Suprapubic skin (tissue), 4 donors: ENCODE measurements around the gene CARS2. TPM values are rescaled to one million over a fixed set of nuclear protein-coding genes. Genes with fewer than 3 reads are reported as not detected.
"Not testable (repeated sequence)": the region's sequence is repeated elsewhere in the genome, so short reads cannot be mapped to it uniquely, and the experiment has no call there.

Experiments used
- DNase-seq, 2 donors: peaks; one replicate each; pipeline ENCODE4 v3.0.0-alpha.2; 2019; ENCODE audit warnings: low spot score in 2 of 2
- H3K27ac ChIP-seq: fragments of 200-600 bp; sonication (generic); one replicate; pipeline ENCODE4 v1.5.1; 2019
- H3K27me3 ChIP-seq: fragments of 200-600 bp; sonication (generic); one replicate; pipeline ENCODE4 v1.5.1; 2019
- H3K36me3 ChIP-seq: fragments of 200-600 bp; sonication (generic); one replicate; pipeline ENCODE4 v1.5.1; 2019
- H3K4me1 ChIP-seq: fragments of 200-600 bp; sonication (generic); one replicate; pipeline ENCODE4 v1.5.1; 2019
- H3K4me3 ChIP-seq: fragments of 200-600 bp; sonication (generic); one replicate; pipeline ENCODE4 v1.5.1; 2019; ENCODE audit warnings: mild to moderate bottlenecking
- H3K9me3 ChIP-seq: fragments of 200-600 bp; sonication (generic); one replicate; pipeline ENCODE4 v1.5.1; 2019
- CTCF ChIP-seq, 2 donors: fragments of 200-600 bp in 1 of 2; fragments of 450-650 bp in 1 of 2; sonication (generic) in 1 of 2; IDR thresholded peaks; one replicate each; pipeline ENCODE4 v1.5.1; 2016 to 2019; ENCODE audit warnings: antibody characterized with exemption in 2 of 2, mild to moderate bottlenecking in 1 of 2, moderate library complexity in 1 of 2
- EP300 ChIP-seq: sonication (generic); formaldehyde crosslinking; IDR thresholded peaks from one replicate; pipeline ENCODE4 v1.6.1; 2017; ENCODE audit warnings: antibody characterized with exemption
- POLR2A ChIP-seq, 2 donors: fragments of 450-650 bp; IDR thresholded peaks; one replicate each; pipeline ENCODE4 v1.6.1; 2017; ENCODE audit warnings: antibody characterized with exemption in 2 of 2, mild to moderate bottlenecking in 2 of 2, moderate library complexity in 2 of 2
- POLR2AphosphoS5 ChIP-seq, 3 donors: sonication (generic); formaldehyde crosslinking; IDR thresholded peaks; one replicate each; pipeline ENCODE4 v1.6.1; 2017; ENCODE audit warnings: antibody characterized with exemption in 3 of 3
- WGBS: methylation state at CpG from one replicate; pipeline ENCODE4 v1.1.5; 2018; 5-methylcytosine and 5-hydroxymethylcytosine counted together
- total RNA-seq, 4 donors: library from RNA; depleted of rRNA; stranded (reverse); fragments of >200 nt; gene quantifications; one replicate each; pipeline ENCODE4 v1.1.0, GENCODE V29; 2016

CARS2 gene
- total RNA-seq, 4 donors from 2014 or later: 35.1 to 130 (median 80.9) TPM

GRCh38 chr13:110734561-110734960, 28.6 kb upstream of the CARS2 start:
- 88% methylated on average over 5 of the region's 5 CpGs for WGBS
- Histone ChIP-seq H3K36me3 (no peaks in the 10 kb centered on the region), H3K9me3 (no peaks in the 10 kb centered on the region), H3K27me3 (no peaks in the 10 kb centered on the region), H3K27ac (no peak overlapping the region), H3K4me1 (no peaks in the 10 kb centered on the region), H3K4me3 (no peak overlapping the region)
- no peak for TF ChIP-seq EP300
- TF ChIP-seq POLR2A (IDR thresholded peaks at IDR 0.05): no peak
- TF ChIP-seq CTCF (IDR thresholded peaks at IDR 0.05): no peak
- no peak for TF ChIP-seq POLR2AphosphoS5 (IDR thresholded peaks at IDR 0.05)
- DNase-seq: no peak

DNA sequence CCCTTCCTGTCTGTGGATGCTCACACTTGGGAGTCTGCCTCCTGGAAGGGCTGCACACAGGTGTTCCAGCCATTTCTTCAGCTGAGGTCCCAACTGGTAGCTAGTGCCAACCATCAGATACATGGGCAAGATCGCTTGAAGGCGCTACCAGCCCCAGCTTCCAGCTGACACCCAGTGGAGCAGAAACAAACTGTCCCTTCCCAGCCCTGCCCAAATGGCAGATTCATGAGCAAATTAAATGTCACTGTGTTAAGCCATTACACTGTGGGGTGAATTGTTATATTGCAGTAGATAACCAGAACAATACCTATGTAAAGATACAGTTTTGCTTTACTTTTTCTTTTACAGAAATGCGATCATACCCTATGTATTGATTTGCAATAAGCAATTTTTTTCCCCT, 25.2 kb upstream of the CARS2 start:
- H3K27me3 ChIP-seq: no peaks in the 10 kb centered on the region
- TF ChIP-seq CTCF (IDR thresholded peaks at IDR 0.05) (no peak), POLR2A (IDR thresholded peaks at IDR 0.05) (no peak), EP300 (no peak), POLR2AphosphoS5 (IDR thresholded peaks at IDR 0.05) (no peak)
- WGBS: over 99% methylated on average over 3 of the region's 3 CpGs
- no peak overlapping the region for H3K27ac ChIP-seq
- H3K9me3 ChIP-seq: no peaks in the 10 kb centered on the region
- no peaks in the 10 kb centered on the region for H3K36me3 ChIP-seq
- H3K4me3 ChIP-seq: no peak overlapping the region
- H3K4me1 ChIP-seq: no peaks in the 10 kb centered on the region
- no peak for DNase-seq

- DNase-seq: no peak
- Histone ChIP-seq H3K36me3 (peaks cover 2% of the 10 kb centered on the region), H3K27me3 (no peaks in the 10 kb centered on the region), H3K9me3 (no peaks in the 10 kb centered on the region), H3K4me1 (no peaks in the 10 kb centered on the region), H3K27ac (no peak overlapping the region), H3K4me3 (no peak overlapping the region)
- 86% methylated on average over 9 of the region's 9 CpGs for WGBS
- no peak for TF ChIP-seq POLR2AphosphoS5 (IDR thresholded peaks at IDR 0.05)
- TF ChIP-seq CTCF (IDR thresholded peaks at IDR 0.05): no peak
- no peak for TF ChIP-seq POLR2A (IDR thresholded peaks at IDR 0.05)
- no peak for TF ChIP-seq EP300
Measured at GRCh38 chr13:110726726-110727125, 20.8 kb upstream of the CARS2 start.

- H3K36me3 ChIP-seq, H3K27ac ChIP-seq, H3K9me3 ChIP-seq, H3K4me1 ChIP-seq, H3K27me3 ChIP-seq, H3K4me3 ChIP-seq, DNase-seq: not testable (repeated sequence)
- WGBS: 93% methylated on average over 5 of the region's 6 CpGs
Measured at GRCh38 chr13:110726153-110726552, 20.2 kb upstream of the CARS2 start.

DNA sequence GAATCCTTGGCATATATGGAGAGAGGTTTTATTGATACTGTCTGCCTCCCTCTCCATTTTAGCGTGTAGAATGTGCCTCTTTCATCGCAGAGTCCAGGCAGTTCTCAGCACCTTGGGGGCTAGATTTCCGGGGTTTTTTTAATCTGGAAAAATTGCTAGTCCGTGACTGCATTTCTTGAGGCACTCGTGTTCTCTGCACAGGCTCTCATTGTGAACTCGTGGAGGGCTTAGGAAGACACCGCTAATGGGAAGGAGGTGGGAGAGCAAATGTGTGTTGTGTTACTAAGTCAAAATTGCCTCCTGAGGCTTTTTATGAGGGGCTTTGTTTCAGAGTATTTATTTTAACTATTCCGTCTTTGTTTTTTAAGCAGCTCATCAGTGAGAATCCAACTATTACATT, 17.7 kb upstream of the CARS2 start:
- WGBS: 71% methylated on average over 8 of the region's 8 CpGs
- no peak for DNase-seq
- no peak for TF ChIP-seq POLR2A (IDR thresholded peaks at IDR 0.05)
- no peak for TF ChIP-seq EP300
- no peak for TF ChIP-seq POLR2AphosphoS5 (IDR thresholded peaks at IDR 0.05)

GRCh38 chr13:110722971-110723370, 17.1 kb upstream of the CARS2 start:
- H3K4me1 ChIP-seq: peaks cover 5% of the 10 kb centered on the region
- no peak overlapping the region for H3K27ac ChIP-seq
- TF ChIP-seq POLR2AphosphoS5 (IDR thresholded peaks at IDR 0.05) (no peak), CTCF (IDR thresholded peaks at IDR 0.05) (no peak), EP300 (no peak), POLR2A (IDR thresholded peaks at IDR 0.05) (no peak)
- H3K36me3 ChIP-seq: peaks cover 27% of the 10 kb centered on the region
- H3K27me3 ChIP-seq: no peaks in the 10 kb centered on the region
- H3K4me3 ChIP-seq: no peak overlapping the region
- H3K9me3 ChIP-seq: no peaks in the 10 kb centered on the region
- 61% methylated on average over 5 of the region's 5 CpGs for WGBS
- no peak for DNase-seq

More for the DNA sequence above, 17.7 kb upstream of the CARS2 start:
- Histone ChIP-seq H3K27me3 (no peaks in the 10 kb centered on the region), H3K27ac (no peak overlapping the region), H3K36me3 (peaks cover 27% of the 10 kb centered on the region), H3K4me1 (no peaks in the 10 kb centered on the region), H3K4me3 (no peak overlapping the region), H3K9me3 (no peaks in the 10 kb centered on the region)
